ENCODE data around the gene ZDHHC13. TPM values are rescaled to one million over a fixed set of nuclear protein-coding genes. Genes with fewer than 3 reads are reported as not detected.

ZDHHC13 gene
- total RNA-seq, 1 experiment from 2014 or later: 20.9 TPM

GRCh38 chr11:19225581-19225980, 108.6 kb downstream of the ZDHHC13 start:
- Mint-ChIP-seq H3K27me3 (ENCODE audit: low read depth) (no peaks in the 10 kb centered on the region), H3K4me3 (no peak overlapping the region), H3K27ac (no peak overlapping the region), H3K4me1 (peaks cover 7% of the 10 kb centered on the region), H3K36me3 (peaks cover 46% of the 10 kb centered on the region), H3K9me3 (peaks cover 11% of the 10 kb centered on the region)
- ATAC-seq (no peak), DNase-seq (ENCODE audit: low spot score) (no peak)
- ChIA-PET POLR2A (no interaction called here), CTCF (no interaction called here)
- no peak for TF ChIP-seq IRF2 (CRISPR knock-in tag; IDR thresholded peaks at IDR 0.05; ENCODE audit: borderline replicate concordance, low read depth)
- TF ChIP-seq ZNF396 (CRISPR knock-in tag; IDR thresholded peaks at IDR 0.05; ENCODE audit: borderline replicate concordance): no peak
- no peak for TF ChIP-seq ZNF281 (CRISPR knock-in tag; IDR thresholded peaks at IDR 0.05)
- no peak for TF ChIP-seq NR1H2 (CRISPR knock-in tag; IDR thresholded peaks at IDR 0.05)

Other genes with a start within 250 kb of the ZDHHC13 start
- not detected in 3 replicates for gene MRGPRX1, start 177.8 kb upstream of the ZDHHC13 start, total RNA-seq (2021)
- gene MRGPRX2, start 56.5 kb upstream of the ZDHHC13 start, total RNA-seq (2021): not detected in 3 replicates
- not detected in 3 replicates for gene CSRP3, start 84.8 kb downstream of the ZDHHC13 start, total RNA-seq (2021)
- gene E2F8, start 123.8 kb downstream of the ZDHHC13 start, total RNA-seq (2021): 8.5 to 10.7 TPM (median 10.4 TPM) in 3 replicates

All from WTC11 (cell line).